ENCODE data around the gene WWC2.
A peak's percentile ranks its signal among the peaks of the same experiment; 100 is the strongest.

Gene WWC2

DNA sequence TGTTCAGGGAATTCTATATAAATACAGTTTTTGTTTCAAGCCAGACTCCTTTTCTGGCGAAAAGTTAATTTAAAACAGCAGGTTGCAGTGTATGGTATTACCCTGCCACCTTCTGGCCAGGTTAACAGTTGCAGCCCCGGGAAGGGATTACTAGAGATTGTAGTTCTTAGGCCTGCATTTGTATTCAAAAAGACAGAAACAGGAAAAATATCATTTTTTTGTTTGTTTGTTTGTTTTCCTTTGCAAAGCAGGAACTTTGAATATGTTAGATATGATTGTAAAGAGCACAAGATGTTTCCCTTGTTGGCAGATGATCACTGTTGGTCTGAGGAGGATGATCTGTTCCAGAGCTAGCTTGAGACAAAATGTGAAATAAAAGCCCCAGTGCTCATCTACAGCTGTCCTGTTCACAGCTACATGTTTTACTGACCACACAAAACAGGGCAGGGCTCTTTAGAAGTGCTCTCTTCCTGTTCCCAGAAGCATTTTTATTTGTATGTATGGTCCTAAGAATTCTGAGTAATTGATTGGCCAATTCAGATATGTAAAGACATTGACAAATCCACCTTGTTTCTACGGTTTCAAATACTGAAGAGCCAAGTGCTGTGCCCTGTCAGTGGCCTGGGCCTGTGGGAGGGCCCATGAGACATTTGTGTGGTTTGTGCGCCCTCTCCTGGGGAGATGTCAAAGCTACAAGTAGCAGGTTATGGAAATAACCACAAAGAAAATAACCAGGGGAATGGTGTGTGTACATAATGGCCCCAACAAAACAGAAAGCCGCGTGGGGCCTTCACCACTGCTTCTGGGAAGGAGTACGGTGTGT is 163.1 kb downstream of the WWC2 start:
- DNase-seq = peak; percentile 86

DNA sequence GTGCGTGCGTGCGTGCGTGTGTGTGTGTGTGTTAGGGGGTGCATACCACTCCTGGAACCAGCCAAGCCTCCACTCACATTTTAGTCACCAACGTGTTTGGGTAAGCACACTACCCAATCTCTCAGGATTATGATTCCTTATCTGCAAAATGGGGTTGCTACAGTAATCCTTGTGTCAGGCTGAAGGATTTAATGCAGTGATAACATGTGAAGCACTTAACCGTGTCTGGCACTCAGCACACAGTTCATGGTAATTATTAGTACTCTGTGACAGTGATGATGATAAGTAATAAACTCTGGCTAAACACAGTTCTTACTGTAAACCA is 163.7 kb downstream of the WWC2 start:
- no peak for DNase-seq

DNA sequence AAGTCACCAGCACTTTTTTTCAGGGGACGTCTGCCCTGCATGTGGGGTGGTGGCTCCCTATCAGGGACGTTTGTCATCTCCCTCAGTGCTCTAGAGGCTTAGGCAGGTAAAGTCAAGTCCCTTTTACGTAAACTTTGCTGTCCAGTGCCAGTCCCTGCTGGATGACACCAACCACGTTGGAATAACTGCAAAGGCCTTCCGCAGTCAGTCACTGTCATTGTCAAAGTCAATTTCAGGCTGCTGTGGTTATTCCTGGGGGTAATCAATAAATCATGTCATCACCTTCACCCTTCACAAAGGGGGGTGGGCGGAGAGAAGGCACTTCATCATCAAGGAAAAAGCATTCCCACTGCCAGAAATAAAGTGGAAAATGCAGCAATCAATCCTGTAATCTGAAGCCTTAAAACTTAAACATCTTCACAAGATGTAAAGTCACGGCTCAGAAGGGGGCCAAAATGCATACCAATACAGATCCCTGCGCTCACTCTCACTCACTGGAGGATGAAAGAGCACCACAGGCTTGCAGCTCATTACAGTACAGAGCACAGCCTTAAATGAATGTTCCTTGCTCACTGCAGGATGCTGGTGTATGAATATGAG is 164.8 kb downstream of the WWC2 start:
- DNase-seq = no peak

DNA sequence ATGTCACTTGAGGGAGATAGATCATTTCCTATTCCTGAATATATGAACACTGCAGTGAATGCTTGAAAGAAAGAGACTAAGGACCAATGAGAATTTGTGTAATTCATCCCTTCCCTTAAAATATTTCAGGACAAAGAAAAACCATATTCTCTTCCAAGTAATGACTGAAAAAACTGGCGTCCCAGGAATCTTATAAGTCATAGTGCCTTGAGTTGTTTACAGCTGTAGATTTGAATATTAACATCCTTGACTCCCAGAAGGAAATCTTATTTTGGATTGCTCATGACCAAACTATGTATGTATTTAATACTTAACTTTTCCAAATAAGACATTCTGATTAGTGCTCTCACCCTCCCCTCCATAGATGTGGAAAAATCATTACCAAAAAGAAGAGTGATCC is 165.6 kb downstream of the WWC2 start:
- no peak for DNase-seq

DNA sequence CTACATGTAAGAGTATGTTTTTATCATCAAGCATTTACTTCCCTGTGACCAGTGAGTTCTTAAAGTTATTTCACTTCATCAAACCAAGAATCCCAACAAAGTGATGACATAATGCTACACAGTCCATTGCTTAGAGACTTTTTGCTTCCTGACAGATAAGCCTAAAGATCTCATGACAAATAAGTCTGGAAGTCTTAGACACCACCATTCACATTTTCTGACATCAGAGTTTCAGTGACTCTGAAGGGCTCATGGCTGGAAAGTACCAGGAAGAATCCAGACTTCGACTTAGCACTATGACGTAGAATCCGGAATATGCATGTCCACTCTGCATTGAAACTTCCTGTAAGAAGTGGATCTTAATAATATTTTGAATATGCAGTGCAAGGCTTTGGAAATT is 167.3 kb downstream of the WWC2 start:
- no peak for DNase-seq

DNA sequence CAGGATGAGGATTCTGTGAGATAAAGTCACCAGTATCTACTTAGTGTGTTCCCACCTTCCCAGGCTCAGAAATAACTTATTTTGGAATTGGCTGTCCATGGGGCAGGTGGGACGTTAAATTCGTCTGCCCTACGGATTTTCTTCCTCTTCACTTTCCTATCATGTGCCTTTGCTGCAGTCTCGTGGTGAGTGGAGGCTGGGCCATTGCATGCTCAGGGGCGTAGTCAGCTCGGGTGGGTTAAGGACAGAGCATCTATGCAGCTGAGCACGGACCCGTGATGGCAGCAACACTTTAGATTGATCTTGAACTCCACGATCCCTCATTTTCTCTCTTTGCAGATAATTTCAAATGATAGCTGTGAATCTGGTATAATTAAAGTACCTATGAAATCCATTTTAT is 169.5 kb downstream of the WWC2 start:
- DNase-seq = no peak

DNA sequence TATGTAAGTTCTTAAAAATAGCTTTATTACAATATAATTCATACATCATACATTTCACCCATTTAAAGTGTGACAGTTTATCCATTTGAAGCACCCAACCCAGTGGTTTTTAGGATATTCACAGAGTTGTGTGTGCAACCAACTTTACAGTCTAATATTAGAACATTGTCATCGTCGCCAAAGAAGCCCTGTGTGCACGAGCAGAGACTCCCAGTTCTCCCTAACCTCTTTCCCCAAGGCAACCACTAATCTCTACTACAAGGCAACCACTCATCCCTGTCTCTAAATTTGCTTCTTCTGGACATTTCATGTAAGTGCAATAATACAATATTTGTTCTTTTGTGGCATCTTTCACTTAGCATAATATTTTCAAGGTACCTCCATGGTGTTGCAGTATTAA is 173.3 kb downstream of the WWC2 start:
- DNase-seq = no peak

DNA sequence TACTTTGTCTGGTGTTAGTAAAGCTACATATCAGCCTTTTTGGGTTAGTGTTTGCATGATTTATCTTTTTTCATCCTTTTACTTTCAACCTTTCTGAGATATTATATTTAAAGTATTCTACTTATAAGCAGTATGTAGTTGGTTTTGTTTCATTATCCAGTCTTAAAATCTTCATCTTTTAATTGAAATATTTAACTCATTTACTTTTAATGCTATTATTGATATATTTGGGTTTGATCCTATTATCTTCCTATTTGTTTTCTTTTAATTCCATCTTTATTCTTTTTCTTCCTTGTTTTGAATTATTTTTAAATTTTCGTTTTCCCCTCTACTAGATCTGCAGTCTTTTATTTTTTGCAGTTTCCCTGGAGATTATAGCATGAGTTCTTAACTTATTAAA is 177.0 kb downstream of the WWC2 start:
- DNase-seq = no peak

DNA sequence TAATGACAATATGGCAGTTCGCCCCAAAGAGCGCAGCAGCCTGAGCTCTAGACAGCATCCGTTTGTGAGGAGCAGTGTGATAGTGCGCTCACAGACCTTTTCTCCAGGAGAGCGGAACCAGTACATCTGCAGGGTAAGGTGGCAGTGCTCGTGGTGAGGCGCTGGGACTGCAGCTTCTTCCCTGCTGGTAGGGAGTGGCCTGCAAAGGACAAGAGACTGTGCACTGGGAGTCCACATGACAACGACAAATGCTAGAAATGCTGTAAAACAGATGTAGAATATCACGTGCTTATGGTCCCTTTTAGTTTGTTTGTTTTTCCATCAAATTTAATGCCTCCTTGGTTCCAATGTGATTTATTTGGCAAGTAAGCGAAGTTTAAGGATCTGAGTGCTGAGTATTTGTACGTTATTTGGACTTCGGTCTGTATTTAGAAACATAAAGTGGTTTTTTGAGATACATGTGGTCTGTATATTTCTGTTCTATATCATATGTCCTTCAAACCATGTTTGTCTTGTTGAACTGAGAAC is 185.3 kb downstream of the WWC2 start:
- no peak for DNase-seq

DNA sequence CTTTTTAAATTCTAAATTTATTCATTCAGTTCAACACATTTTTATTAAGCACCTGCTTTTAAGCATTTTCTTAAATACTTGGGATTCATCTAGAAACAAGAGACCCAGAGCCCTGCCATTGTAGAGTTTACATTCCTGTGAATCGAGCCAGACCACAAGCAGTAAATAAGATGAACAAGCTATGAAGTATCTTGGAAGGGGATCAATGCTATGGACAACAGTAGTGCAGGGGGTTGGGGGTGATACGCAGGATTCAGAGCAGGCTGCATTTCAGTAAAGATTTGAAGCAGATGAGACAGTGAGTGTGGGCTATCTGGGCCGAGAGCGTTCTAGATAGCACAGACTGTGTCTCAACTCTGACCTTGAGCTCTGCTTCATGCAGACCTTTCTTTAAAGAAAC is 185.9 kb downstream of the WWC2 start:
- DNase-seq = no peak

DNA sequence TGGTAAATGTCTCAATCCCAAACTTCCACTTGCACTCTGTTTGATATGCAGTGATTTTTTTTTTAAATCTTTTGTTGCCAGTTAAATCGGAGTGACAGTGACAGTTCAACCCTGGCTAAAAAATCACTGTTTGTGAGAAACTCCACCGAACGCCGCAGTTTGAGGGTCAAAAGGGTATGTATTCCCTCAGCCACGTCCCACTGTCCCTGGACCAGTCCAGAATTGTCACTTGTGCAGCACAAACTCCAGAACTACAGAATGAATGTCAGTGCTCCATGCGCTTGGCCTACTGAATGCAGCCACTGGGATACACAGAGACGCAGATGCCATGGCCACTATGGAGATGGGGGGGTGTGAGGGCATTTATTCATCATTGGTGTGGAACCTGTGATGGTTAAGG is 186.8 kb downstream of the WWC2 start:
- DNase-seq = no peak

DNA sequence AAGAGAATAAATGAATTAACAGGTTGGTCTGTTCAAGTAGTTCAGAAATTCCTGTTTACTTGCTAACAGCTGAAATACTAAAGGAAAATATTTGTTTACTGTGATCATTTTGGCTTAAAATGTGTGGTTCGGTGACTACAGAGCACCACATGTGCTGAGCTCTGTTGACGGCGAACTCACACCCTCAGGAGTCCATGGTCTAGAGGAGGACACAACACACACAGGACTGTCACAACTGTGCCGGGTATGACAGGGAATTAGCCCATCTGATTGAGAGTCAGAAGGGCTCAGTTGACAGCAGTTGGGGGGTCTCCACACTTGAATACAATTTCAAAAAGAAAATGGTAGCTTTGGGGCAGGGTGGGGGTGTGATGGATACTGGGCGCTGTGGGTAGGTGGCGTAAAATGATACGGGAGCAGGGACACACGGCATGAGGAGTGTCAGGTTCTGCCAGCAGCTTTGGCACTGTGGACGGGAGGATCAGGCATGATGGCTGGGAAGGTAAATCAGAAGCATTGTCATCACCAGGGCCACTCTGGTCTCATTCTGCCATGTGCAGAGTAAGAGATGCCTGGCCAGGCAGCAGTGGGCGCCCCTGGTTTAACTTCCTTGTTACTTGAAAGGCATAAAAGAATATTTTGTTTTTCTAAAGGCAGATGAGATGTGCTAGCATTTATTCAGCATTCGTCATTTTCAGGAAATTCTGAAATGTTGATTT is 187.7 kb downstream of the WWC2 start:
- no peak for DNase-seq

DNA sequence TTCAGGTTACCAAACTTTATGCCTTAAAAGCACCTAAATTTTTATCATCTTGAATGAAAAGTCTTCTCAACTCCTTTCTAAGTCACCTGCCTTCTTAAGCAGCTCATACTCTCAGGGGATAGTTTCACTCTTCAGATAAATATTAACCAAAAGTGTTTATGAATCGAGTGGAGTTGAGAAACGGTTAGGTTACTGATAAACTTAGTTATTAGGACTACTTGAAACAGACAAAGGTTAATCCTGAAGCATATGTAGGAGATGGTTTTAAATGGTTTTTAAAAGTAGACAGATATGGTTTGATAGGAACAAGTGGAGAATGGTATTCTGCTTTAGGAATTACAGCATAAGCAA is 188.2 kb downstream of the WWC2 start:
- no peak for DNase-seq

DNA sequence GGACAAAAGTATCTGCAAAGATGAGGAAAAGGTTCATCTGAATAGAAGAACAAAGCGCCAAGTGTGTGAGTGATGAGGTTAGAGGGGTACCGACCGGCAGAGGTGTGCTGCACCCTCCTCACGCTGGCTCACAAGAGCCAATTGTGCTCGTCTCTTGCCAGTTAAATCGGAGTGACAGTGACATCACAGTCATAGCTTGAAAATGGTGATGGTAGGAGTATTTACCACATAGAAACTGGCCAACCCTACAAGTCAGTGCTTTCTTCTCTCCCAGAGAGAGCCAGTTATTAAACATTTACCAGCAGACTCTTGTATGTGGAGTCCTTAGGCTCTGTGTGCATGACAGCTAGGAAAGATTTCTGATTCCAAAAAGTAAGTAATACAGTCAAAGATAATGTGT is 188.6 kb downstream of the WWC2 start:
- DNase-seq = no peak

DNA sequence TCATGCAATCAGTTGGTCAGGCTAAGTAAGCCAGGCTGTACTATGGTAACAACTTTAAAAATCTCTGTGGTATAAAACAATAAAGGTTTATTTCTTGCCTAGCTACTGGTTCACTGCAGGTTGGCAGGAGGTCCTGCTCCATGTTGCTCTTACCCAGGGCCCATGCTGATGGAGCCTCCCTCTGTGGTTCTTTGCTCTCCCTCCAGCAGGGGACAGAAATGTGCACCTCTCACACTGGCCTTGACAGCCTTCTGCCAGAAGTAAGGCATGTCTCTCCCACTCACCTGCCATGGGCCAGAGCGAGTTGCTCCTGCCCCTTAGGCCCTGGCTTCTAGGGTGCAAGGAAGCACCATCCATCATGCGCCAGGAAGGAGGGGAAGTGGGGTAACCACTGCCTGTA is 189.9 kb downstream of the WWC2 start:
- DNase-seq = no peak

DNA sequence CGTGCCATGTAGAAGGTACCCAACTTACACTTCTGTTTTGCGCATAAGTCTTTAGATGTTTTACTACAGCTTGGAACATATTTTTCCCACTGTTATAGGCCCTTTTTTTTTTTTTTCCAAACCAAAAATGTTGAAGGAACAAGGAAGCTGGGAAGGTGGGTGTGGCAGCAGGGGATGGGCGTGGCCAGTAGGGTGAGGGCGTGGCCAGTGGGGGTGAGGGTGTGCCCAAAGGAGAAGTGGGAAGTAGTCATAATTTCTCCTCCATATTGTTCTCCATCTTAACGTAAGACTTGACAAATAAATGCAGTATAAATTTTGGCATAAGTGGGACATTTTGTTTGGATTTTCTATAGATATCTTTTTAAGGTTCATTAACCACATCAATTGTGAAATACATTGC is 190.6 kb downstream of the WWC2 start:
- DNase-seq = no peak

DNA sequence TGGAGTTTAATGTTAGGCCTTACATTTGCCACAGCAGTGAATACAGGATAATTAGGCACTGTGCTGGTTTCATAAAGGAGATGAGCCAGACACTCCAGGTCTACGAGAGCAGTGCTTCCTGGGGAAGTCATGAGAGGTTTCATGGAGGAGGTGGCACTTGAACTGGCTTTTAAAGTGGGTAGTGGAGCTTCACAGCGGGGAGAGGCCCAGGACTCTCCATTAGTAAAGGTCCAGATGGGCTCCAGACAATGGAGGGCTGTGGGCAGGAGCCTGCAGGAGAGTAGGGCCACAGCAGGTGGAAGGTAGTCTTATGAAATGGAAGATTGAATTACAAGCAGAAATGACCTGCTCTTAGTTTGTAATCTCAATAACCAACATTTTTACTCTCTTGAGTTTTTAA is 192.0 kb downstream of the WWC2 start:
- no peak for DNase-seq

DNA sequence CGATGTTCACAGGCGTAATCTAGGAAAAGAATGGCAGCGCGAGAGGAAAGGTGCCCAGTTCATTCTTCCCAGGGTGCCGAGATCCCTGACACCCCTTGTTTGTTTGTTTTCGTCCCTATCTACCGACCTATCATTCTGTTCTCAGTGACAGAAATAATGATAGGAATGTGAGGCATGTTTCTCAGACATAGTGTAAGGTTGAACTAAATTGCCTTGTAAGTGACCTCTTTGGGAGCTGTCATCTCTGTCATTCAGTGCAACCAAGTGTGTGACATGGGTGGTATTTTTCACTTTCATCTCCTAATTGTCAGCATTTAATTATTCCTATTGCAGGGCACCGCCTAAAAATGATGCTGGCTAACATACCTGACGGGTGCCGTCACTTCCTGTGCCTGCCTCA is 196.7 kb downstream of the WWC2 start:
- no peak for DNase-seq

DNA sequence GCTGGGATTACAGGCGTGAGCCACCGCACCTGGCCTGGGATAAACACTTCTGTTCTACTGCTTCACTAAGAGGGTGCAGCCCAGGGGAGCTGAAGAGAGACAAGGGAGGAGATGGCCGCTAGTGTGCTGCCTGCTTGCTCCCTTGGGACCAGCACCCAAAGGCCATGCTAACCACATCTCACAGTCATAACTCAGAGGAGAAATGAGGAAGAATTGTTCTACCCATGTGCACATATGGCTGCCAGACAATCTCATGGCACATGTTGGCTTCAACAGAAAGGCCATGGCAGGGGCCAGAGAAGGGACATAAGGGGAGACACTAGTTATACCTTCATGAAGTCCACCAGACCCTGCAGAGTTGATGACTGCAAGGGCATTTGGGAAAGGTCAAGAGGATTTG is 198.6 kb downstream of the WWC2 start:
- DNase-seq = no peak

DNA sequence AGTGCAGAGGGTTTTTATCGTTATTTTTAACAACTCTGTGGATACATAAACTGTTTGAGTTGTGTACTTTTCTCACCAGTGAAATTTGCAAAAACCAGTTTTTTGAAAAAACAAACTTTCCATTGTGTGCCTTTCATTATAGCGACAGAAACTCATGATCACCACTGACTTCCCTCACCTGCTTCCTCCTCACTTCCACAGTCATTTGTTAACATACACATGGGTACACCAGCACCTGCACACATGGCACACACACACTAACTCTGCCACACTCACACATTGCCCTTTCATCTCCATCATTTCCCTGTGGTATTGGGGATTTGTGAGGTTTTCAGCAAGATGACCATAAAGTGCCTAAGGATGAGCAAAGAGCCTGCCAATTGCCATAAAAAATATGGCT is 200.4 kb downstream of the WWC2 start:
- no peak for DNase-seq

DNA sequence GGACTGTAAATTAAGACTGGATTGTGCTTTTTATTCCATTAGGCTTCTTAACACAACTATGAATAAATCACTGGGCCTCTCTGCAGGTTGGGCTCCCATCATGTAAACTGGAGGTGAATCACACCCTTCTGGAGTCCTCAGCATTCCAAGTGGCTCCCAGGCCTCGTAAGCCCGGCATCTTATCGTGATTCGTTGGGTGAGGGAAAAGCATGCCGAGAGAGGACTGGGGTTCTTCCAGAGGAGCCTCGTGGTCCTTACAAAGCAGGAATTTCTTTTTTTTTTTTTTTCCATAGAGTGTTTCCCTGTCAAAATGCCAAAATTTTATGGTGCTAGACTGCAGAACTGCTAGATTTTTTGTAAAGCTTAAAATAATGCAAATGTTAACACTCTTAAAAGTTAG is 201.0 kb downstream of the WWC2 start:
- DNase-seq = no peak

DNA sequence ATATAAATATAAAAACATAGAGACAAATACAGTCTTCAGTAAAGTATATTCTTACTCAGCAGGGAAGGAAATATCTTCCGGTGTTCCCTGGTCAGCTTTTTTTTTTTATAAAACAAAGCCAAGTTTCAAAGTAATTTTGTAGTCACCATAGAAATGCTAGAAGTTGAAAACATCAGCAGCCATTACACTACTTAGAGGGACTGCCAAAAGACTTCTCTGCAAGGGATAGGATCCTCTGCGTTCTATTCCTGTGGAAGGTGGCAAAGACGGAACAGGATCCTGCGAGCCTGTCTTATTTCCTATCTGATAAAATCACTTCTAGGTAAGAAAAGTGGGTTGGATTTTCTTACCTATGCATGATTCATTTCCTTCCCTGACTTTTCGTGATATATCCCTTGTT is 201.6 kb downstream of the WWC2 start:
- no peak for DNase-seq

DNA sequence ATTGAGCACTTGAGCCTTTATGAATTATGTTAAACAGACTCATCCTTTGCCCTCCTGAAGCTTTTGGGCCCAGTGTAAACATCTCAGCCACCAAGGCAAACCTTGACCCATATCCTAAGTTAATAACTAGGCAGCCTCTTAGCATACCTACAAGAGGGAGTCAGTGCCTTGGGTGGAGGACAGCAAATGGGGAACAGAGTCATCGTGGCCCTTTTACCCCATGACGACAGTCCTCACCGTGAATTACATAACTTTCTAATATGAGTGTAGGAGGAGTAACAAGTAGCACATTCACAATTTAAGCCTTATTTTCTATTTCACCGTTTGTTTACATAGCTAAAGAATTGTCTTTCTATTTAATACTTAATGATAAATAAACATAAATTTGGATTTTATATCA is 204.2 kb downstream of the WWC2 start:
- DNase-seq = no peak

DNA sequence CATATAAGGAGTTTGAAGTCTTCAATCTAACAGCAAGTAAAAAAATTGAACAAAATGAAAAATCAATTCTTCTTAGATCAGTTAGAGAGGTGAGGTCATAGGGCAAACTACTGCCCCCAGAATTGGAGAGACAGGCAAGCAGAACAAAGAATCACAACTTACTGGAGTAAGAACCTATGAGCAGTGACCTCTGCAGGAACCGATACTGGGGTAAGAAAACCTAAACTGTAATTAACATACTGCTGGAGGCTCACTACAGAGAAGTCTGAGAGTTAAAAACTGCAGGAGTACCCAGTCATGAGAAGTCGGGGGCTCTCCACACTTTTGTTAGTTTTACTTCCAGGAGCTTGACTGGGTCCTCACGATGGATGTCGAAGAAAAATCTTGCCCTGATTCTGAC is 205.0 kb downstream of the WWC2 start:
- no peak for DNase-seq

Data from midbrain (tissue), 1 donor.